Pancreas (tissue), 10 donors: Measurements from ENCODE around the gene TSC1. TPM values are rescaled to one million over a fixed set of nuclear protein-coding genes. Genes with fewer than 3 reads are reported as not detected.

Experiments used
- ATAC-seq, 4 donors: fragments of 200-7000 bp; cut with Tn5 transposase; one replicate each; pipeline versions ENCODE4 v1.8.0 to v1.9.1; 2020; ENCODE audit warnings: mild to moderate bottlenecking in 4 of 4, moderate library complexity in 4 of 4
- DNase-seq, 6 donors: peaks; one replicate each; pipeline ENCODE4 v3.0.0-alpha.2; 2020
- FAIRE-seq: peaks from 2 replicates; lab custom pipeline; 2012; peaks lifted over from hg19 to GRCh38; lab: Jason Lieb, UNC
- H3K27ac ChIP-seq, 4 donors: fragments of 200-600 bp; sonication (generic); 1 replicate in 3 of 4; 2 replicates in 1 of 4; pipeline versions ENCODE4 v1.5.0 to v1.8.0; 2020
- H3K27me3 ChIP-seq, 4 donors: fragments of 200-600 bp; one replicate each; pipeline ENCODE4 v1.8.0; 2021
- H3K36me3 ChIP-seq, 3 donors: fragments of 200-600 bp; sonication (generic) in 1 of 3; one replicate each; pipeline versions ENCODE4 v1.5.0 to v1.8.0; 2020 to 2021
- H3K4me1 ChIP-seq, 3 donors: fragments of 200-600 bp; one replicate each; pipeline ENCODE4 v1.8.0; 2021
- H3K4me3 ChIP-seq, 4 donors: fragments of 200-600 bp; sonication (generic) in 2 of 4; one replicate each; pipeline versions ENCODE4 v1.5.0 to v1.8.0; 2020 to 2021
- H3K9me3 ChIP-seq, 4 donors: fragments of 200-600 bp; one replicate each; pipeline ENCODE4 v1.8.0; 2021
- WGBS, 2 donors: extraction: QIAGEN DNeasy Blood & Tissue Kit; methylation state at CpG; one replicate each; pipeline ENCODE4 v1.1.7; 2013; 5-methylcytosine and 5-hydroxymethylcytosine counted together
- intact Hi-C, 3 donors: fragments of 100-400 bp; cut with DNase I; formaldehyde crosslinking; loops; one replicate each; pipeline versions ENCODE4 v1.11.1 to v1.14.2; 2022
- polyA plus RNA-seq, 2 donors: library from polyadenylated mRNA; stranded (reverse); fragments of 200-250 nt; gene quantifications; one replicate each; pipeline ENCODE4 v1.2.3, GENCODE V29; 2013
- total RNA-seq, 6 donors: library from RNA; stranded (reverse); fragmentation: NEBNext Ultra II Directional in 4 of 6; extraction: Animal tissue kit (Norgen Biotek cat#: 25700) in 4 of 6; gene quantifications; one replicate each; pipeline versions ENCODE4 v1.2.1 to v1.2.4, GENCODE V29; 2021 to 2023
- TF ChIP-seq, protein P1 (sequence below), 4 donors: fragments of 200-600 bp; sonication (generic) in 3 of 4; IDR thresholded peaks; one replicate each; pipeline versions ENCODE4 v1.5.0 to v1.8.0; 2021; ENCODE audit warnings: antibody characterized with exemption in 4 of 4
- donor health status: healthy with polysubstance abuse.
- donor health status: DM: no; HTN: no; CAD: no; lungs with moderate emphysema.
- donor health status: DM: no; HTN: no; CAD: no.
- donor health status: control.
- donor health status: control.
- donor health status: Bipolar disorder and iron deficiency.
- donor health status: DM: yes; HTN: yes; CAD: no.
- donor health status: DM: no; HTN: no; CAD: no.
- donor health status: DM: no; HTN: no; CAD: no.
- donor health status: DM: yes; HTN: yes; CAD: no.

The TSC1 gene
- total and polyA plus RNA-seq, 8 donors: 17.1 to 34.5 (median 20.0) TPM

DNA sequence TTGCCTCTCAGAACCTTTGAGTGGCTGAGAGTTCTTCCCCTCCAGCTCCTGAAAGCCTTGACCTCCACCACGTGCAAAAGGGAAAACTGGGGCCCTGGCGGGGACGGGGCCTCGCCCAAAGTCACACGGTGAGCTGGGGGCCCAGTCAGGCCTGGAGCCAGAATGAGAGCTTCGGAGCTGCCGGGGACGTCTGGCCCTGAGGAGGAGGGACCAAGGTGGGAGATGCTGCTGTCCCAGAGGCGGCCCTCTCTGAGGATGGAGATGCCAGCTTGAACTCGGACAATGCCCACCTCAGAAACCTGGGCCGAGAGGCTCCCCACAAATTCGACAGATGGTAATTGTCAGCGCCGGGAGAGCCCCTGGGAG is 67.0 kb downstream of the TSC1 start:
- FAIRE-seq (no peak), DNase-seq (peak in 2 of 6 donors; percentile 14 to 17), ATAC-seq (no peak)
- Histone ChIP-seq H3K27me3 (no peaks in the 10 kb centered on the region), H3K4me1 (peaks cover 0 to 4% (median 0%) of the 10 kb centered on the region in 3 donors), H3K4me3 (peak overlapping the region; percentile 54 to 99 (median 76)), H3K36me3 (no peaks in the 10 kb centered on the region), H3K27ac (no peak overlapping the region), H3K9me3 (no peaks in the 10 kb centered on the region)
- TF ChIP-seq, protein P1, sequence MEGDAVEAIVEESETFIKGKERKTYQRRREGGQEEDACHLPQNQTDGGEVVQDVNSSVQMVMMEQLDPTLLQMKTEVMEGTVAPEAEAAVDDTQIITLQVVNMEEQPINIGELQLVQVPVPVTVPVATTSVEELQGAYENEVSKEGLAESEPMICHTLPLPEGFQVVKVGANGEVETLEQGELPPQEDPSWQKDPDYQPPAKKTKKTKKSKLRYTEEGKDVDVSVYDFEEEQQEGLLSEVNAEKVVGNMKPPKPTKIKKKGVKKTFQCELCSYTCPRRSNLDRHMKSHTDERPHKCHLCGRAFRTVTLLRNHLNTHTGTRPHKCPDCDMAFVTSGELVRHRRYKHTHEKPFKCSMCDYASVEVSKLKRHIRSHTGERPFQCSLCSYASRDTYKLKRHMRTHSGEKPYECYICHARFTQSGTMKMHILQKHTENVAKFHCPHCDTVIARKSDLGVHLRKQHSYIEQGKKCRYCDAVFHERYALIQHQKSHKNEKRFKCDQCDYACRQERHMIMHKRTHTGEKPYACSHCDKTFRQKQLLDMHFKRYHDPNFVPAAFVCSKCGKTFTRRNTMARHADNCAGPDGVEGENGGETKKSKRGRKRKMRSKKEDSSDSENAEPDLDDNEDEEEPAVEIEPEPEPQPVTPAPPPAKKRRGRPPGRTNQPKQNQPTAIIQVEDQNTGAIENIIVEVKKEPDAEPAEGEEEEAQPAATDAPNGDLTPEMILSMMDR (IDR thresholded peaks at IDR 0.05): no peak
- intact Hi-C loops: no loop called here
- whole genome bisulfite sequencing, 2 donors: 45% methylated on average over 14 of the region's 14 CpGs

DNA sequence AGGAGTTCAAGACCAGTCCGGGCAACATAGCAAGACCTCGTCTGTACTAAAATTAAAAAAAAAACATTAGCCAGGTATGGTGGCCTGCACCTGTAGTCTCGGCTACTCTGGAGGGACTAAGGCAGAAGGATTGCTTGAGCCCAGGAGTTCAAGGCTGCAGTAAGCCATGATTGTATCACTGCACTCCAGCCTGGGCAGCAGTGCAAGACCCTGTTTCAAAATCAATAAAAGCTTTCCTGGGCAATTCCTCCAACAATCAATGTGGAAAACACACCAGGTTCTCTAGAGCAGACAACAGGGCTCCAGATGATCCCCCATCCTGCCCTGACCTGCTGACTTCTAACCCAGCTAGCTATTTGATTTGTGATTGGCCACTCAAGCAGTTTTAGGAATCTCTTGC is 67.6 kb downstream of the TSC1 start:
- WGBS, 2 donors: 79 to 84% methylated on average over 3 of the region's 3 CpGs

DNA sequence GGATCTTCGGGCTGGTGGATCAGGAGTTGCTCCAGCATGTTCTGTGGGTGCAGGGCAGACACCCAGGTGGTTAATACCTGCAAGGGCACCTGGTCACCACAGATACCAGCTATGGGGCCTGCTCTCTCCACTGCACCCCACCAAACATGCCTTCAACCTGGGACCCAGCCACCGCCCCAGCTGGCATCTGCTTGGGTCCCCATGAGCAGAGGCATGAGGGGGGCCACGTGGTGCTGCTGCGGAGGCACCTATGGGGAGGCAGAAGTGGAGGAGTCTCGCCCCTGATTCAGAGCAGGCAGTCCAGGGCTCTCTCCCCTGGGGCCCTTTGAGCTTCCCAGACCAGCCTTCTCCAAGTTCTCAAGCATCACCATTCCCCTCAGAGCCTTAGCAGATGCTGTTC is 69.3 kb downstream of the TSC1 start:
- Histone ChIP-seq H3K4me1 (peaks cover 0 to 4% (median 0%) of the 10 kb centered on the region in 3 donors), H3K27me3 (no peaks in the 10 kb centered on the region), H3K36me3 (no peaks in the 10 kb centered on the region), H3K9me3 (no peaks in the 10 kb centered on the region), H3K4me3 (no peak overlapping the region), H3K27ac (no peak overlapping the region)
- DNase-seq (no peak), FAIRE-seq (no peak), ATAC-seq (no peak)
- 71 to 82% methylated on average over 5 of the region's 5 CpGs for WGBS, 2 donors
- TF ChIP-seq, protein P1 (IDR thresholded peaks at IDR 0.05): no peak
- intact Hi-C loops: no loop called here

More for the DNA sequence above, 67.6 kb downstream of the TSC1 start:
- no peak for FAIRE-seq
- no peak for ATAC-seq
- intact Hi-C loops: no loop called here
- Histone ChIP-seq H3K9me3 (no peaks in the 10 kb centered on the region), H3K4me3 (no peak overlapping the region), H3K4me1 (peaks cover 0 to 4% (median 0%) of the 10 kb centered on the region in 3 donors), H3K36me3 (no peaks in the 10 kb centered on the region), H3K27me3 (no peaks in the 10 kb centered on the region), H3K27ac (no peak overlapping the region)
- TF ChIP-seq, protein P1 (IDR thresholded peaks at IDR 0.05): no peak
- no peak for DNase-seq

DNA sequence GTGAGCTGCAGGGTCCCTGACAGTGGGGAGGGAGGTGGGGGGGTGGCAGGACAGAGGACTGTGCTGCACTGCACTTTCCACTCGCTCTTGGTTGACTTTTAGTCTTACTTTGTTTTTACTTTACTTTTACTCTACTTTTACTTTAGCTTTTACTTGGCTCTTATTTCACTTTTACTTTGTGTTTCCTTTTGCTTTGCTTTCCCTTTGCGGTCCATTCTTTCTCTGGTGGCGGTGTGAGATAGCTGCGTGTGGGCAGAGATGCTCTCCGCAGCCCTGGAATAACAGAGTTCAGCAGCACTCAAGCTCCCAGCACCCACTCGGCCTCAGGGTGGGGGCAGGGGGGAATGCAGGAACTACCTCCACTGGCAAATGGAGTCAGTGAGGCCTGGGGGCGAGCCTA is 71.0 kb downstream of the TSC1 start:
- no peak for DNase-seq
- Histone ChIP-seq H3K27ac (no peak overlapping the region), H3K36me3 (no peaks in the 10 kb centered on the region), H3K9me3 (no peaks in the 10 kb centered on the region), H3K4me3 (no peak overlapping the region), H3K27me3 (no peaks in the 10 kb centered on the region), H3K4me1 (peaks cover 0 to 4% (median 0%) of the 10 kb centered on the region in 3 donors)
- intact Hi-C loops: no loop called here
- FAIRE-seq: no peak
- WGBS, 2 donors: 78 to 89% methylated on average over 7 of the region's 7 CpGs
- TF ChIP-seq, protein P1 (IDR thresholded peaks at IDR 0.05): no peak
- ATAC-seq: no peak

DNA sequence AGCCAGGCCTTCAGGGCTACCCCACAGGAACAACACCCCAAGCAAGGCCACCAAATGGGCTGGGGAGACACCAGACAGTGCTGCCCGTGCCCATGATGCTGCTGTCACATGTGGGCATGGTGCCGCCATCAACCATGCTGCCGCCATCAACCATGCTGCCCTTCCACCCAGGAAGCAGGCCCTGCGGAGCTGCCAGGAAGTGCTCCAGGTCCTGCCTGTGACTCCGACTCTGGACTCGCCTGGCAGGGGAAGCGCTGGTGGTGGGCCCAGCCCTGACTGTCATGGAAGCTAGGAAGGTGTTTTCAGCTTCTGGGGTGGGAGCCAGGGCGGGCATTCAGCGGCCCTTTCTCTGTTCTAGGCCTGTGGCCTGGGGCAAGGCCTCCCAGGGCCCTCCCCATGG is 75.2 kb downstream of the TSC1 start:
- Histone ChIP-seq H3K4me3 (no peak overlapping the region), H3K9me3 (no peaks in the 10 kb centered on the region), H3K4me1 (no peaks in the 10 kb centered on the region), H3K27ac (no peak overlapping the region), H3K36me3 (no peaks in the 10 kb centered on the region), H3K27me3 (no peaks in the 10 kb centered on the region)
- 90 to 96% methylated on average over 9 of the region's 9 CpGs for WGBS, 2 donors
- TF ChIP-seq, protein P1 (IDR thresholded peaks at IDR 0.05): no peak
- DNase-seq (no peak), FAIRE-seq (no peak), ATAC-seq (no peak)
- intact Hi-C loops: no loop called here
